ENCODE data around the gene ZNF710. TPM values are rescaled to one million over a fixed set of nuclear protein-coding genes. Genes with fewer than 3 reads are reported as not detected.
"Not testable (repeated sequence)": the region's sequence is repeated elsewhere in the genome, so short reads cannot be mapped to it uniquely, and the experiment has no call there.

ZNF710 gene
- total RNA-seq, 1 donor from 2014 or later, result 31.4 TPM

- peak; percentile 82 for DNase-seq (ENCODE audit: low spot score)
Measured at GRCh38 chr15:90059208-90059985, 58.3 kb downstream of the ZNF710 start.

DNA sequence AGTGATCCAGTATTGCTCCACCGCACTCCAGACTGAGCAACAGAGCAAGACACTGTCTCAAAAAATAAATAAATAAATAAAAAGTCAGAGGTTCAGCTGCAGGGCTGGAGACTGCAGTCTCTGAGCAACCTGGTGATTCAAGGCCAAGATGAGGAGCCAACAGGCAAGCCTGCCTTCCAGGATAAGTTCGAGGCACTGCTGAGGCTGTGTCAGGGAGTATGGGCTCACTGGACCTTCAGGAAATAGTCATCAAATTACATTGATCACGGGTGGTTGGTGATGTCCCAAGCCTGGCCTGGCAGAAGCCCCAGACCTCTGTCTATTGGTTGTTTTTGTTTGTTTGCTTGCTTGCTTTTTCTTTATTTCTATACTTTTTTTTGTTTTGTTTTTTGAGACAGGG is 59.7 kb downstream of the ZNF710 start:
- no peak for DNase-seq (ENCODE audit: low spot score)

DNA sequence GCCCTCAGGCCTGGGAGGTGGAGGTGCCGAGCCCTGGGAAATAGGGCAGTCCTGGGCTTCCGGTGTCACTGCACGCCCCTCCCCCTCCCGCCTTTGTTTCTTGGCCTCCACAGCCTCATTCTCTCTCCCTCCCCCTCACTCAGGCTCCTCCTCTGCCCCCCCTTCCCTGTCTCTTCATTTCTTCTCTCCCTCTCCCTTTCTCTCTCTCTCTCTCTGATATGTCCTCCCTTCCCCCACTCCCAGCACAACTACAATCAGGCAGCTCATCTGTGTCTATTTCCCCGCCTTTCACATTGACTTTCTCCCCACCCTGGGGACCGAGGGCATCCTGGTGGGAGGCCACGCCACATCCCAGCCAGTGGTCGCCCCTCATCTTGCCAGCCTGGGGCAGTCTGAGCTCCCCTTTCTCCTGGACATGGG is 60.9 kb downstream of the ZNF710 start:
- DNase-seq (ENCODE audit: low spot score), result peak; percentile 70

DNA sequence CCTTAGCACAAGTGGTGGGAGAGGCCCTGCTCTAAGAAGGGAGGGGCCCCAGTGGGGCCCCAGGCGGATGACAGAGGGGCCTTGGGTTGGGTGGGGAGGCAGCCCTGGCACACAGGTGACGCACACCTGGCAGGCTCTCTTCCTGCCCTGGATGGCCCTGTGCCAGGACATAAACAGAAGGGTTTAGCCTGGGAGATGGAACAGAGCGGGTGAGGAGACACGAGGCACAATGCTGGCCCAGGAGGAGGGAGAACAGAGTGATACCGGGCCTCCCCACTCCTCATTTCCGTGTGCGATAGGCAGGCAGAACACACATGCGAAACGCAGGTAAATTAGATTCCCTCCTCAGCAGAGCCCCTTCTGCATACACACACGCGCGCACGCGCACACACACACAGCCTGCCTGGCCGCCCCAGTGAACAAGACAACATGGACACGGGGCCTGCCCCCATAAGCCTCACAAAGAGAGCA is 61.4 kb downstream of the ZNF710 start:
- DNase-seq (ENCODE audit: low spot score), result peak; percentile 81

DNA sequence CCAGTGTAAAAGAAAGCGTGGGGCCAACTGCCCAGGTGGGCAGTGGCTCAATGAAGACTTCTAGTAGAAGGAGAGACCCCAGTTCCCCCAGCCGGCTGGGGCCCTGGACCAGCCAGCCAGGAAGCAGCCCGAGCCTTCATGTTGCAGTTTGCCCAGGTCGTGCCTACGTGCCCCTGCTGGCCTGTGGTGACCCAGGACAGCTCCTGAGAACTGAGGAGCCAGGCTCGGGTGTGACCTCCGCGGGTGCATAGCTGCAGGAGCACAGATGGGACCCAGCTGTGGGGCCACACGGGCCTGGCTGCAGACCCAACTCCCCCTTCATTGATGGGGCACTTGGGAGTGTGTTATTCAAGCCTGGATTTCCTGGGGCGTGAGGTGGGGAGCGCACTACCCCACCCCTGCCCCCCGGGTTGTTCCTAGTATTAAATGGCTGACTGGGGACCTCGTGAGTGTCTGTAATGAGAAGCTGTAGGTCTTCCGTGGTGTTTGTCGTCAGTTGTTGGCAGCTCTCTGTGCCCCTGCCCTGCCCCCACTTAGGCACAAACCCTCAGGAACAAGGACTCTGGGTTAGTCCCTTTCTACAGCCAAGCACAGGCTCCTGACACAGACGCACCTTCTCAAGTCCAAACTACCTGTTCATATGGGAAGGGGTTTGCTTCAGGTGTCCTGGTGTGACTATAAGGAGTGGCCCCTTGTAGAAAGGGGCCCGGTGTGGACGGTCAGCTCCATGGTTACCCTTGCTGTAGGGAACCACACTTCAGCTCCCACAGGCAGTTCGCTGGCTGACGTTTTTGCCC is 62.0 kb downstream of the ZNF710 start:
- DNase-seq (ENCODE audit: low spot score), result no peak

DNA sequence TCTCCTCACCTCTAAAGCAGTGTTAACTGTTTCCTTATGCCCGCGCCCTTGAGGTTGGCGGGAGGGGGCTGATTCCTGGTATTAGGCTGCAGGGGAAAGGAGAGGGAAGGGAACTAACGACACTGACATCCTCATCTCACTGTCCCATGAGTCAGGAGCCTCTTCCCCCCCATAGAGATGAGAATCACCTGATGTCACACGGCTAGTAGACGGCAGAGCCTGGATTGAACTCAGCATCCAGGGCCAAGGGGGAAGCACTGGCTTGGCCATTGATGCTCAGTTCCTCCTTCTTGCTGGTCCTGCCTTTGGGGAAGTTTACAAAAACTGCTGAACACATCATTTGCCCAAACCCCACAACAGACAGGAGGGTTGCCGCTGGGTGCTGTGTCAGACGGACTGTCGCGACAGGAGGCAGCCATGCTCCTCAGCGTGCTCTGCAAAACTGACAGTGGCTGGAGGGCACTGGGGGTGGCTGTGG is 62.7 kb downstream of the ZNF710 start:
- no peak for DNase-seq (ENCODE audit: low spot score)

- DNase-seq (ENCODE audit: low spot score), result no peak
Measured at GRCh38 chr15:90064911-90065681, 64.0 kb downstream of the ZNF710 start.

GRCh38 chr15:90065682-90066049 is 64.5 kb downstream of the ZNF710 start:
- DNase-seq (ENCODE audit: low spot score), result no peak

- DNase-seq (ENCODE audit: low spot score), result no peak
Measured at GRCh38 chr15:90067181-90067952, 66.2 kb downstream of the ZNF710 start.

DNA sequence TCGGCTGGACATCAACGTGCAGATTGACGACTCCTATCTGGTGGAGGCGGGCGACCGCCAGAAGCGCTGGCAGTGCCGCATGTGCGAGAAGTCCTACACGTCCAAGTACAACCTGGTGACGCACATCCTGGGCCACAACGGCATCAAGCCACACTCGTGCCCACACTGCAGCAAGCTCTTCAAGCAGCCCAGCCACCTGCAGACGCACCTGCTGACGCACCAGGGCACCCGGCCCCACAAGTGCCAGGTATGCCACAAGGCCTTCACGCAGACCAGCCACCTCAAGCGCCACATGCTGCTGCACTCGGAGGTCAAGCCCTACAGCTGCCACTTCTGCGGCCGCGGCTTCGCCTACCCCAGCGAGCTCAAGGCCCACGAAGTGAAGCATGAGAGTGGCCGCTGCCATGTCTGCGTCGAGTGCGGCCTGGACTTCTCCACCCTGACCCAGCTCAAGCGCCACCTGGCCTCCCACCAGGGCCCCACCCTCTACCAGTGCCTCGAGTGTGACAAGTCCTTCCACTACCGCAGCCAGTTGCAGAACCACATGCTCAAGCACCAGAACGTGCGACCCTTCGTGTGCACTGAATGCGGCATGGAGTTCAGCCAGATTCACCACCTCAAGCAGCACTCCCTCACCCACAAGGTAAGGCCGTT is 67.0 kb downstream of the ZNF710 start:
- no peak for DNase-seq (ENCODE audit: low spot score)

- DNase-seq (ENCODE audit: low spot score), result not testable (repeated sequence)
Measured at GRCh38 chr15:90070623-90071022, 69.5 kb downstream of the ZNF710 start.

GRCh38 chr15:90071220-90071807 is 70.2 kb downstream of the ZNF710 start:
- peak; percentile 83 for DNase-seq (ENCODE audit: low spot score)

DNA sequence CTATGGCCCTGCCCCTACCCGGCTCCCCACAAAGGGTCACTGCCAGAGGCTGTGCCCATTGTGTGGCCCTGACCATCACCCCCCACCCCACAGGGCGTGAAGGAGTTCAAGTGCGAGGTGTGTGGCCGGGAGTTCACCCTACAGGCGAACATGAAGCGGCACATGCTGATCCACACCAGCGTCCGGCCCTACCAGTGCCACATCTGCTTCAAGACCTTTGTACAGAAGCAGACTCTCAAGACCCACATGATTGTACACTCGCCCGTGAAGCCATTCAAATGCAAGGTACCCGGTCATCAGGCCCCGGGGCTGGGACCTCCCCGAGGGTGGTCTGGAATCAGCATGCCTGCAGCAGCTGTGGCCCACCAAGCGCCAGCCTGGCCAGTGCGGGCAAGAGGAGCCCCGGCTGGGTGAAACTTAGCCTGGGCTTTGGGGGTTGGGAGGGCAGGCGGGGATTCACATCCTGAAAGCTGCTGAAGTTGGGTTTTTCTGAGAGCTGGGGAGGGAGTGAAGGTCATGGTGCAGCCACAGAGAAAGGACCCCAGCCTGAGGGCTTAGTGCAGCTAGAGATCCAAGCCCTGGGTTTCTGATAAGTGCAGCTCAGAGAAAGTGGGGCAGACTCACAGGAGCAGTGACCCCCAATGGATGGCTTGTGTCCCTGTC is 72.0 kb downstream of the ZNF710 start:
- no peak for DNase-seq (ENCODE audit: low spot score)

DNA sequence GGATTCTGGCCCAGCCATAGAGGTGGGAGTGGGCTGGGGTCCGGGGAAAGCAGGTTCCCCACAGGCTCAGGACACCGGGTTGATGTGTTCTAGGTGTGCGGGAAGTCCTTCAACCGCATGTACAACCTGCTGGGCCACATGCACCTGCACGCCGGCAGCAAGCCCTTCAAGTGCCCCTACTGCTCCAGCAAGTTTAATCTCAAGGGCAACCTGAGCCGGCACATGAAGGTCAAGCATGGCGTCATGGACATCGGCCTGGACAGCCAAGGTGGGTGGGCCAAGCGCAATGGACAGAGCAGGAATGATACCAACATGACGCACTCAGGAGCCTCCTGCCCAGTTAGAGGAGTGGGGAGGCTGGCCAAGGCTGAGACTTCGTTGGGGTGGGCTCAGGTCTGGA is 72.9 kb downstream of the ZNF710 start:
- no peak for DNase-seq (ENCODE audit: low spot score)

DNA sequence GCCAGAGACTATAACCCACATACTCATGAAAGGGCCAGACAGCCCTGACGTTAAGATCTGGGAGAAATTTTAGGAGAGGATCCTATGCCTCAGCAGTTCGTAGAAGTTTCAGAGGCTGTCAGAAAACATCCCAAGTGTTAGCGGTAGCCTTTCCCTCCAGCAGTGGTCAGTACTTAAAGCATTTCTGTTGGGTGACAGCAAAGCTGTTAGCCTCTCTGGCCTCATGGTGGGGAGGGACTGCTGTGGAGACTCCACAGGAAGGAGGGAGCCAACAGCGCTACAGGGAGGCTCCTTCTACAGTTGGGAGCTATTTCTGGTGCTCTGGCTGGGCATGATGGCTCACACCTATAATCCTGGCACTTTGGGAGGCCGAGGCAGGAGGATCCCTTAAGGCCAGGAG is 73.8 kb downstream of the ZNF710 start:
- no peak for DNase-seq (ENCODE audit: low spot score)

DNA sequence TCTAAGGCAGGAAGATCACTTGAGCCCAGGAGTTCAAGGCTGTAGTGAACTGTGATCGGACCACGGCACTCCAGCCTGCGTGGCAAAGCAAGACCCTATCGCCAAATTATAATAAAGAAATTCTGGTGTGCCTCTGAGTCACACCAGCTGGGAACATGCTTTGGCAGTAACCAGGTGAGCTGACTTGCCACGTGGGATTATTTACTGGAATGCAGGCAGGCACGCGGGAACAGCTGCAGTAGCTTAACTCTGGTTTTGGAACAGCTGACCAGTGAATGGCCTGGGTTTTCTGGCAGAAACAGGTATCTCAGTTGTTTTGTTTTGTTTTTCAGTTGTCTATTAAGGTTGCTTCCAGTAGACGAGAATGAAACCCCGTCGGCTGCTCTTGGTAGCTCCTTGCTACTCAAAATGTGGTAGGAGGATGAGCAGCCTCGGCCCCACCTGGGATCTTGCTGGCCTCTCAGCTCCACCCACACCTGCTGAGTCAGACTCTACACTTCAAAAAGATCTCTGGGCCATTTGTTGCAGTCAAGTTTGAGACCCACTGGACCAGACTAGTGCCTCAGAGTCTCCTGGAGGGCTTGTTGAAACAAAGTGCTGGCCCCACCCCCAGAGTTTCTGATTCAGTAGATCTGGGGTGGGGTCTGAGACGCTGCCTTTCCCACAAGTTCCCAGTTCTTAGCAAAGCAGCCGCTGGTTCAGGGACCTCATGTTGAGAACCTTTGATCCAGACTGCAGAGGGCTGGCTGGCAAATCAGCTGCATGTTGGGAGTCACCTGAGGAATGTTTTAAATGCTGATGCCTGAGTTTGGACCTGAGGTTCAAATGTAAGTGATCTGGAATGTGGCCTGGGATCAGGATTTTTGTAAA is 74.5 kb downstream of the ZNF710 start:
- no peak for DNase-seq (ENCODE audit: low spot score)

DNA sequence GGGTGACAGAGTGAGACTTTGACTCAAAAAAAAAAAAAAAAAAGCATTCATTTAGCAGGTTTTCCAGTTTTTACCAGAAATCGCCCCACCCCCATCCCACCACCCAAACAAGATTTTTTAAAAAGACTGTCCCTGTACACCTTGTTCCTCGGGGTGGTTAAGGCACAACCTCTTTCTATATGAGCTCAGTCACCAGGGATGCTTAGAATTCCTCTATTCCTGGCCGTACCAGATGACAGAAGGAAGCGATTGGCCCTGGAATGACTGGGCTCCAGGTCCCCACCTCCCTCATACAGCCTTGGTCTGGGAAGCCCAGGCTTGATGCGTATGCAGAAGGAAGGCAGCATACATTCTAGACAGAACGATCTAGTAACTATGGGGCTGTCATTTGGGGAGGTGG is 75.6 kb downstream of the ZNF710 start:
- no peak for DNase-seq (ENCODE audit: low spot score)

GRCh38 chr15:90078965-90079364 is 77.8 kb downstream of the ZNF710 start:
- DNase-seq (ENCODE audit: low spot score), result no peak

Measured in ureter (tissue), 1 donor.